GM12891 (cell line): ENCODE results near the gene TDP1.

Experiments used
- POLR2A ChIP-seq: IDR thresholded peaks from 2 replicates; pipeline ENCODE4 v1.6.1; 2011; ENCODE audit warnings: low read depth, low read length, control low read depth
- POLR2AphosphoS5 ChIP-seq: IDR thresholded peaks from 2 replicates; pipeline ENCODE4 v1.6.1; 2011; ENCODE audit warnings: low read depth, low read length, control low read depth
- TAF1 ChIP-seq: IDR thresholded peaks from 2 replicates; pipeline ENCODE4 v1.6.1; 2011; ENCODE audit warnings: low read depth, low read length, control low read depth

DNA sequence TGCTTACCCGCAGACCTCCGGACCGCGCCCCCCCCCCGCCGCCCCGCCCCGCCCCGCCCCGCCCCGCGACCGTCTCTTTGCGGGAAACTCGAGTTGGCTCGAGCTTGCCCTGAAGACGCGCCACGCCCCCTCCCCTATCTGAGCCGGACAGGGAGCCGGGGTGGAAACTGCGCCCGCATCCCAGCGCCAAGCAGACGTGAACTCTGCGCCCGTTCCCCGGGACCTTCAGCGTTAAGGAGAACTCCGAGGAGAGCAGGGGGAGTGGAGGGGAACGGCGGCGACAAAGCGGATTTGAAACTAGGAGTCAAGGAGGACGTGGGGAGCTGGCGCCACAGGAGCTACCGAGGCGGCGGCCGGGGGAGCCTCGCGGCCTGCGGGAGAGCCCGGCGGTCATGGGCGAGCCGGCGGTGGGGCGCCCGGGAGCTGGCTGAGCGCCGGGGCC is 106.0 kb downstream of the TDP1 start, which contains the start of gene KCNK13:
- TF ChIP-seq POLR2A (no peak), POLR2AphosphoS5 (no peak), TAF1 (no peak)
